AG04449 (cell line): ENCODE results near the gene THEM5.

Experiments
- CTCF ChIA-PET: fragments of 350-600 bp; formaldehyde crosslinking; extraction: SDS; loops from one replicate; lab custom pipeline; 2021; ENCODE audit warnings: antibody characterized with exemption; lab: Yijun Ruan, JAX
- POLR2A ChIA-PET: fragments of 400-600, 350-600 bp; formaldehyde crosslinking; extraction: SDS; loops from one replicate; lab custom pipeline; 2020; ENCODE audit warnings: antibody characterized with exemption, inconsistent platforms; lab: Yijun Ruan, JAX
- DNase-seq: peaks from one replicate; pipeline ENCODE4 v3.0.0-alpha.2; 2010; ENCODE audit warnings: low read depth, low spot score
- H3K4me3 ChIP-seq: 2 replicates; pipeline ENCODE4 v1.5.1; 2011; ENCODE audit warnings: low read depth, mild to moderate bottlenecking, control low read depth, low read length
- CTCF ChIP-seq: IDR thresholded peaks from one replicate; pipeline ENCODE4 v1.5.1; 2011; ENCODE audit warnings: mild to moderate bottlenecking, moderate library complexity, low read length, control low read depth, inconsistent platforms; ENCODE audit not compliant: insufficient read depth; ENCODE audit errors: missing control alignments

THEM5 gene

GRCh38 chr1:151833172-151833900 lies 20.2 kb downstream of the THEM5 start:
- no peak for TF ChIP-seq CTCF
- DNase-seq, result no peak
- no peak overlapping the region for H3K4me3 ChIP-seq
- CTCF ChIA-PET, result interaction anchor here (0.9 kb wide), 1 partner anchor 75 kb away, joined by 3 read pairs; no protein-coding TSS in a partner anchor
- POLR2A ChIA-PET, result no interaction called here

- H3K4me3 ChIP-seq, result no peak overlapping the region
- ChIA-PET CTCF (interaction anchor here (0.9 kb wide), 1 partner anchor 76 kb away, joined by 3 read pairs; no protein-coding TSS in a partner anchor), POLR2A (no interaction called here)
- no peak for DNase-seq
- TF ChIP-seq CTCF, result no peak
These were observed 21.1 kb downstream of the THEM5 start for GRCh38 chr1:151832318-151832980.

GRCh38 chr1:151831605-151832004 lies 21.9 kb downstream of the THEM5 start, which contains the start of gene RORC:
Gene RORC, minus strand, starts transcription at chr1:151831802. Its CDS starts 38 bp downstream, at chr1:151831764.
- no peak within 1 kb of the TSS for H3K4me3 ChIP-seq
- ChIA-PET POLR2A (no interaction called here), CTCF (no interaction called here)
- no peak for TF ChIP-seq CTCF
- DNase-seq, result no peak

GRCh38 chr1:151831256-151831591 lies 22.3 kb downstream of the THEM5 start:
- DNase-seq, result no peak
- TF ChIP-seq CTCF, result no peak
- CTCF ChIA-PET, result no interaction called here
- POLR2A ChIA-PET, result no interaction called here
- H3K4me3 ChIP-seq, result no peak overlapping the region

GRCh38 chr1:151830055-151830454 lies 23.5 kb downstream of the THEM5 start:
- H3K4me3 ChIP-seq, result no peak overlapping the region
- CTCF ChIA-PET, result no interaction called here
- no peak for TF ChIP-seq CTCF
- POLR2A ChIA-PET, result no interaction called here
- DNase-seq, result no peak

- TF ChIP-seq CTCF, result no peak
- no peak overlapping the region for H3K4me3 ChIP-seq
- POLR2A ChIA-PET, result no interaction called here
- CTCF ChIA-PET, result no interaction called here
- no peak for DNase-seq
These were observed 24.0 kb downstream of the THEM5 start for GRCh38 chr1:151829352-151830046.
